C4-2B (cell line): ENCODE data around the gene OR2C1.

Experiments used
- CTCF ChIP-seq: fragments of 450-650 bp; conservative IDR thresholded peaks from 2 replicates; pipeline ENCODE4 v1.5.1; 2017; ENCODE audit warnings: mild to moderate bottlenecking
- ZFX ChIP-seq: fragments of 450-650 bp; IDR thresholded peaks from 2 replicates; pipeline ENCODE4 v1.6.1; 2017

- TF ChIP-seq CTCF (no peak), ZFX (no peak)
These were observed 34.1 kb downstream of the OR2C1 start for GRCh38 chr16:3389663-3390338.
